Liver (tissue), 3 donors: Measurements from ENCODE around the gene MROH2B.

Experiments
- GABPA ChIP-seq, 2 donors: IDR thresholded peaks in 1 of 2; conservative IDR thresholded peaks in 1 of 2; 2 replicates each; pipeline ENCODE4 v1.6.1; 2016; ENCODE audit warnings: antibody characterized with exemption in 2 of 2, mild to moderate bottlenecking in 1 of 2, moderate library complexity in 1 of 2
- JUND ChIP-seq, 2 donors: IDR thresholded peaks; 2 replicates each; pipeline ENCODE4 v1.6.1; 2016; ENCODE audit warnings: antibody characterized with exemption in 2 of 2
- RAD21 ChIP-seq, 2 donors: IDR thresholded peaks; 2 replicates each; pipeline ENCODE4 v1.6.1; 2016; ENCODE audit warnings: antibody characterized with exemption in 2 of 2, mild to moderate bottlenecking in 2 of 2
- SP1 ChIP-seq: IDR thresholded peaks from 2 replicates; pipeline ENCODE4 v1.6.1; 2018; ENCODE audit warnings: antibody characterized with exemption, mild to moderate bottlenecking
- TAF1 ChIP-seq: conservative IDR thresholded peaks from 2 replicates; pipeline ENCODE4 v1.6.1; 2016; ENCODE audit warnings: antibody characterized with exemption, mild to moderate bottlenecking
- TF ChIP-seq, protein P1 (sequence below): fragments of 150-350 bp; IDR thresholded peaks from 2 replicates; pipeline ENCODE4 v1.5.1; 2017; ENCODE audit warnings: improper control_type of control experiment, low read depth, low read length; ENCODE audit not compliant: missing input control
- TF ChIP-seq, protein P2 (sequence below): IDR thresholded peaks from 2 replicates; pipeline ENCODE4 v1.6.1; 2016; ENCODE audit warnings: antibody characterized with exemption
- TF ChIP-seq, protein P3 (sequence below): IDR thresholded peaks from 2 replicates; pipeline ENCODE4 v1.6.1; 2016; ENCODE audit warnings: antibody characterized with exemption, mild to moderate bottlenecking
- donor health status: healthy.
- donor health status: healthy.

GRCh38 chr5:41094871-41095270, 23.7 kb upstream of the MROH2B start:
- TF ChIP-seq, protein P1, sequence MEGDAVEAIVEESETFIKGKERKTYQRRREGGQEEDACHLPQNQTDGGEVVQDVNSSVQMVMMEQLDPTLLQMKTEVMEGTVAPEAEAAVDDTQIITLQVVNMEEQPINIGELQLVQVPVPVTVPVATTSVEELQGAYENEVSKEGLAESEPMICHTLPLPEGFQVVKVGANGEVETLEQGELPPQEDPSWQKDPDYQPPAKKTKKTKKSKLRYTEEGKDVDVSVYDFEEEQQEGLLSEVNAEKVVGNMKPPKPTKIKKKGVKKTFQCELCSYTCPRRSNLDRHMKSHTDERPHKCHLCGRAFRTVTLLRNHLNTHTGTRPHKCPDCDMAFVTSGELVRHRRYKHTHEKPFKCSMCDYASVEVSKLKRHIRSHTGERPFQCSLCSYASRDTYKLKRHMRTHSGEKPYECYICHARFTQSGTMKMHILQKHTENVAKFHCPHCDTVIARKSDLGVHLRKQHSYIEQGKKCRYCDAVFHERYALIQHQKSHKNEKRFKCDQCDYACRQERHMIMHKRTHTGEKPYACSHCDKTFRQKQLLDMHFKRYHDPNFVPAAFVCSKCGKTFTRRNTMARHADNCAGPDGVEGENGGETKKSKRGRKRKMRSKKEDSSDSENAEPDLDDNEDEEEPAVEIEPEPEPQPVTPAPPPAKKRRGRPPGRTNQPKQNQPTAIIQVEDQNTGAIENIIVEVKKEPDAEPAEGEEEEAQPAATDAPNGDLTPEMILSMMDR = no peak
- TF ChIP-seq GABPA (IDR thresholded peaks at IDR 0.05 in 1 of 2, conservative IDR thresholded peaks at IDR 0.05 in 1 of 2) = no peak
- TF ChIP-seq, protein P2, sequence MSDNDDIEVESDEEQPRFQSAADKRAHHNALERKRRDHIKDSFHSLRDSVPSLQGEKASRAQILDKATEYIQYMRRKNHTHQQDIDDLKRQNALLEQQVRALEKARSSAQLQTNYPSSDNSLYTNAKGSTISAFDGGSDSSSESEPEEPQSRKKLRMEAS = no peak
- TF ChIP-seq RAD21 (IDR thresholded peaks at IDR 0.05) = no peak
- TF ChIP-seq, protein P3, sequence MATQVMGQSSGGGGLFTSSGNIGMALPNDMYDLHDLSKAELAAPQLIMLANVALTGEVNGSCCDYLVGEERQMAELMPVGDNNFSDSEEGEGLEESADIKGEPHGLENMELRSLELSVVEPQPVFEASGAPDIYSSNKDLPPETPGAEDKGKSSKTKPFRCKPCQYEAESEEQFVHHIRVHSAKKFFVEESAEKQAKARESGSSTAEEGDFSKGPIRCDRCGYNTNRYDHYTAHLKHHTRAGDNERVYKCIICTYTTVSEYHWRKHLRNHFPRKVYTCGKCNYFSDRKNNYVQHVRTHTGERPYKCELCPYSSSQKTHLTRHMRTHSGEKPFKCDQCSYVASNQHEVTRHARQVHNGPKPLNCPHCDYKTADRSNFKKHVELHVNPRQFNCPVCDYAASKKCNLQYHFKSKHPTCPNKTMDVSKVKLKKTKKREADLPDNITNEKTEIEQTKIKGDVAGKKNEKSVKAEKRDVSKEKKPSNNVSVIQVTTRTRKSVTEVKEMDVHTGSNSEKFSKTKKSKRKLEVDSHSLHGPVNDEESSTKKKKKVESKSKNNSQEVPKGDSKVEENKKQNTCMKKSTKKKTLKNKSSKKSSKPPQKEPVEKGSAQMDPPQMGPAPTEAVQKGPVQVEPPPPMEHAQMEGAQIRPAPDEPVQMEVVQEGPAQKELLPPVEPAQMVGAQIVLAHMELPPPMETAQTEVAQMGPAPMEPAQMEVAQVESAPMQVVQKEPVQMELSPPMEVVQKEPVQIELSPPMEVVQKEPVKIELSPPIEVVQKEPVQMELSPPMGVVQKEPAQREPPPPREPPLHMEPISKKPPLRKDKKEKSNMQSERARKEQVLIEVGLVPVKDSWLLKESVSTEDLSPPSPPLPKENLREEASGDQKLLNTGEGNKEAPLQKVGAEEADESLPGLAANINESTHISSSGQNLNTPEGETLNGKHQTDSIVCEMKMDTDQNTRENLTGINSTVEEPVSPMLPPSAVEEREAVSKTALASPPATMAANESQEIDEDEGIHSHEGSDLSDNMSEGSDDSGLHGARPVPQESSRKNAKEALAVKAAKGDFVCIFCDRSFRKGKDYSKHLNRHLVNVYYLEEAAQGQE = no peak
- TF ChIP-seq JUND (IDR thresholded peaks at IDR 0.05) = no peak
- TF ChIP-seq TAF1 = no peak
- TF ChIP-seq SP1 = no peak
